A549 (cell line): ENCODE measurements around the gene CFAP91. TPM values are rescaled to one million over a fixed set of nuclear protein-coding genes. Genes with fewer than 3 reads are reported as not detected.

Source experiments
- ATAC-seq, 2 experiments: fragments of 200-7000 bp in 1 of 2; fragments of >200 bp in 1 of 2; cut with Nextera tagmentation in 1 of 2; cut with Tn5 transposase in 1 of 2; 3 replicates each; pipeline versions ENCODE4 v1.8.0 to v1.9.1; 2018 to 2020; ENCODE audit warnings: mild to moderate bottlenecking in 1 of 2, moderate library complexity in 1 of 2
- CTCF ChIA-PET: fragments of 300-600 bp; sonication (Branson Sonifier 250); formaldehyde crosslinking; extraction: SDS; loops from one replicate; lab custom pipeline; 2021; ENCODE audit warnings: antibody characterized with exemption, inconsistent platforms; lab: Yijun Ruan, JAX
- POLR2A ChIA-PET: fragments of 350-600 bp; formaldehyde crosslinking; extraction: SDS; loops from one replicate; lab custom pipeline; 2021; ENCODE audit warnings: antibody characterized with exemption, inconsistent platforms; lab: Yijun Ruan, JAX
- DNase-seq, 2 experiments: peaks; one replicate each; pipeline versions ENCODE4 v3.0.0 to v3.0.0-alpha.2; 2011 to 2016; ENCODE audit warnings: low read depth in 1 of 2, low spot score in 1 of 2
- FAIRE-seq: peaks from 2 replicates; lab custom pipeline; 2011; peaks lifted over from hg19 to GRCh38; lab: Jason Lieb, UNC
- H3K27ac ChIP-seq, 2 experiments: fragments of >200 bp; sonication (Bioruptor Twin); formaldehyde crosslinking; 3 replicates each; pipeline ENCODE4 v1.5.1; 2016 to 2017
- H3K4me1 ChIP-seq: fragments of >200 bp; sonication (Bioruptor Twin); formaldehyde crosslinking; 3 replicates; pipeline ENCODE4 v1.6.1; 2016
- H3K4me2 ChIP-seq: fragments of >200 bp; sonication (Bioruptor Twin); formaldehyde crosslinking; 3 replicates; pipeline ENCODE4 v1.6.1; 2016
- H3K4me3 ChIP-seq: fragments of >200 bp; sonication (Bioruptor Twin); formaldehyde crosslinking; 3 replicates; pipeline ENCODE4 v1.5.1; 2016
- H3K9me3 ChIP-seq: fragments of >200 bp; sonication (Bioruptor Twin); formaldehyde crosslinking; 3 replicates; pipeline ENCODE4 v1.6.1; 2016
- ATOH8 ChIP-seq: fragments of 250-450 bp; sonication (Bioruptor Pico); IDR thresholded peaks from 2 replicates; pipeline ENCODE4 v1.5.0; 2020; ENCODE audit warnings: low read depth, mild to moderate bottlenecking, moderate library complexity
- BHLHE40 ChIP-seq: IDR thresholded peaks from 2 replicates; pipeline ENCODE4 v1.6.1; 2012; ENCODE audit warnings: low read depth, low read length, inconsistent platforms
- CHD4 ChIP-seq: fragments of 200-600 bp; sonication (generic); IDR thresholded peaks from 2 replicates; pipeline ENCODE4 v1.6.1; 2016; ENCODE audit warnings: antibody characterized with exemption, mild to moderate bottlenecking, borderline replicate concordance
- ELK1 ChIP-seq: fragments of 150-350 bp; IDR thresholded peaks from 2 replicates; pipeline ENCODE4 v1.6.1; 2014; ENCODE audit warnings: low read depth, mild to moderate bottlenecking, low read length
- ESRRA ChIP-seq: fragments of 150-350 bp; IDR thresholded peaks from 2 replicates; pipeline ENCODE4 v1.6.1; 2014; ENCODE audit warnings: mild to moderate bottlenecking, low read length, borderline replicate concordance
- FOSL2 ChIP-seq, 2 experiments: fragments of 450-650 bp in 1 of 2; fragments of >200 bp in 1 of 2; sonication (Bioruptor Twin) in 1 of 2; formaldehyde crosslinking; IDR thresholded peaks; 2 replicates each; pipeline versions ENCODE4 v1.5.0 to v1.6.1; 2016 to 2020; ENCODE audit warnings: mild to moderate bottlenecking in 1 of 2, moderate library complexity in 1 of 2
- GATA3 ChIP-seq: IDR thresholded peaks from 2 replicates; pipeline ENCODE4 v1.6.1; 2012; ENCODE audit warnings: borderline replicate concordance
- HES2 ChIP-seq: fragments of >200 bp; sonication (Bioruptor Twin); formaldehyde crosslinking; IDR thresholded peaks from 2 replicates; pipeline ENCODE4 v1.6.1; 2016
- KDM1A ChIP-seq: fragments of 200-600 bp; sonication (generic); IDR thresholded peaks from 2 replicates; pipeline ENCODE4 v1.6.1; 2016; ENCODE audit warnings: low read depth, mild to moderate bottlenecking
- MAZ ChIP-seq: fragments of 150-350 bp; IDR thresholded peaks from 2 replicates; pipeline ENCODE4 v1.6.1; 2014; ENCODE audit warnings: antibody characterized with exemption, low read depth, low read length, borderline replicate concordance
- MYC ChIP-seq: IDR thresholded peaks from 2 replicates; pipeline ENCODE4 v1.6.1; 2012; ENCODE audit warnings: mild to moderate bottlenecking, inconsistent platforms, low read length, improper control_type of control experiment, borderline replicate concordance
- NFE2L2 ChIP-seq: fragments of 150-350 bp; conservative IDR thresholded peaks from 2 replicates; pipeline ENCODE4 v1.6.1; 2014; ENCODE audit warnings: low read length
- POLR2A ChIP-seq: IDR thresholded peaks from 2 replicates; pipeline ENCODE4 v1.6.1; 2012; ENCODE audit warnings: mild to moderate bottlenecking, low read length
- RARB ChIP-seq: fragments of 250-450 bp; sonication (Bioruptor Pico); IDR thresholded peaks from 2 replicates; pipeline ENCODE4 v1.8.0; 2021; ENCODE audit warnings: mild to moderate bottlenecking, moderate library complexity
- RCOR1 ChIP-seq: fragments of 150-350 bp; IDR thresholded peaks from 2 replicates; pipeline ENCODE4 v1.6.1; 2014; ENCODE audit warnings: antibody characterized with exemption, low read length, low read depth
- RFX5 ChIP-seq: fragments of 450-650 bp; IDR thresholded peaks from 2 replicates; pipeline ENCODE4 v1.7.1; 2014; ENCODE audit warnings: antibody characterized with exemption, mild to moderate bottlenecking, moderate library complexity
- RNF2 ChIP-seq: fragments of 200-600 bp; sonication (generic); IDR thresholded peaks from 2 replicates; pipeline ENCODE4 v1.6.1; 2016; ENCODE audit warnings: low read depth, mild to moderate bottlenecking, antibody characterized with exemption, moderate library complexity, borderline replicate concordance
- TFCP2L1 ChIP-seq: fragments of 250-450 bp; sonication (Bioruptor Pico); IDR thresholded peaks from 2 replicates; pipeline ENCODE4 v1.5.0; 2021; ENCODE audit warnings: mild to moderate bottlenecking
- ZNF302 ChIP-seq: fragments of 250-450 bp; sonication (Bioruptor Pico); IDR thresholded peaks from 2 replicates; pipeline ENCODE4 v1.9.0; 2021; ENCODE audit warnings: inconsistent platforms, mild to moderate bottlenecking, moderate library complexity
- WGBS: methylation state at CpG from one replicate; pipeline ENCODE4 v1.1.6; 2017; ENCODE audit errors: missing lambda C conversion rate; 5-methylcytosine and 5-hydroxymethylcytosine counted together
- polyA plus RNA-seq, 4 experiments: library from polyadenylated mRNA; depleted of rRNA in 3 of 4; stranded (reverse); fragments of >200 nt; fragmentation: RNase III in 1 of 4; extraction: RNeasy Plus Mini Kit Qiagen cat#74134 plus additional on column Dnase treatment in 1 of 4; gene quantifications; 2 replicates in 3 of 4; 3 replicates in 1 of 4; pipeline ENCODE4 v1.2.3, GENCODE V29; 2011 to 2017

CFAP91 gene
- polyA plus RNA-seq, 2 of the 4 experiments (the other 2 are of a cell fraction), result 0.41 to 1.1 TPM

GRCh38 chr3:119665954-119666559, 36.8 kb upstream of the CFAP91 start:
- H3K27ac ChIP-seq, result no peak overlapping the region

GRCh38 chr3:119669906-119670570, 32.8 kb upstream of the CFAP91 start:
- 93% methylated on average over 5 of the region's 5 CpGs for WGBS
- no peak for DNase-seq
- CTCF ChIA-PET, result no interaction called here

More at GRCh38 chr3:119665954-119666559, 36.8 kb upstream of the CFAP91 start:
- POLR2A ChIA-PET, result no interaction called here
- TF ChIP-seq RNF2 (no peak), ESRRA (no peak), RARB (CRISPR knock-in tag) (no peak)
- FAIRE-seq (no peak), DNase-seq (no peak), ATAC-seq (no peak)
- peaks cover 14% of the 10 kb centered on the region for H3K4me1 ChIP-seq
- H3K4me3 ChIP-seq, result no peak overlapping the region
- CTCF ChIA-PET, result interaction anchor here (0.6 to 1.3 kb wide), 3 partner anchors 43 to 77 kb away, joined by 3 to 6 read pairs (median 3); no protein-coding TSS in a partner anchor
- H3K9me3 ChIP-seq, result no peaks in the 10 kb centered on the region
- no peak overlapping the region for H3K4me2 ChIP-seq
- WGBS, result 94% methylated on average over 6 of the region's 6 CpGs

GRCh38 chr3:119672776-119673175, 30.0 kb upstream of the CFAP91 start:
- CTCF ChIA-PET, result interaction anchor here (1.0 to 3.0 kb wide), 4 partner anchors 8 to 788 kb away, joined by 3 to 10 read pairs (median 5); no protein-coding TSS in a partner anchor
- POLR2A ChIA-PET, result no interaction called here

More at GRCh38 chr3:119669906-119670570, 32.8 kb upstream of the CFAP91 start:
- Histone ChIP-seq H3K9me3 (no peaks in the 10 kb centered on the region), H3K27ac (no peak overlapping the region), H3K4me2 (no peak overlapping the region), H3K4me3 (no peak overlapping the region), H3K4me1 (0 out of 3 replicates have a peak, but pooled peaks cover 6% of the 10 kb centered on the region)
- POLR2A ChIA-PET, result no interaction called here
- ATAC-seq, result no peak
- no peak for FAIRE-seq
- no peak for TF ChIP-seq POLR2A
- no peak for TF ChIP-seq FOSL2 (IDR thresholded peaks at IDR 0.05)
- no peak for TF ChIP-seq FOSL2 (CRISPR knock-in tag; IDR thresholded peaks at IDR 0.05)
- no peak for TF ChIP-seq RCOR1
- no peak for TF ChIP-seq ZNF302 (CRISPR knock-in tag)
- TF ChIP-seq CHD4, result no peak
- TF ChIP-seq TFCP2L1 (CRISPR knock-in tag), result no peak
- no peak for TF ChIP-seq MAZ
- no peak for TF ChIP-seq ELK1

GRCh38 chr3:119673875-119674274, 28.9 kb upstream of the CFAP91 start:
- ChIA-PET CTCF (interaction anchor here (1.0 to 3.0 kb wide), 3 partner anchors 7 to 789 kb away, joined by 3 to 10 read pairs (median 6); no protein-coding TSS in a partner anchor), POLR2A (no interaction called here)
- Histone ChIP-seq H3K9me3 (no peaks in the 10 kb centered on the region), H3K27ac (no peak overlapping the region), H3K4me3 (no peak overlapping the region), H3K4me1 (peaks cover 20% of the 10 kb centered on the region; the same call in 2 of the 3 replicates), H3K4me2 (no peak overlapping the region)
- 94% methylated on average over 9 of the region's 18 CpGs for WGBS
- TF ChIP-seq ATOH8 (CRISPR knock-in tag) (no peak), RFX5 (no peak), FOSL2 (IDR thresholded peaks at IDR 0.05) (no peak), FOSL2 (CRISPR knock-in tag; IDR thresholded peaks at IDR 0.05) (no peak), NFE2L2 (no peak), BHLHE40 (no peak), KDM1A (no peak), GATA3 (no peak), HES2 (no peak), MYC (no peak)
- no peak for ATAC-seq
- no peak for FAIRE-seq
- no peak for DNase-seq

More at GRCh38 chr3:119672776-119673175, 30.0 kb upstream of the CFAP91 start:
- WGBS, result 94% methylated on average over 2 of the region's 2 CpGs
- peaks cover 19% of the 10 kb centered on the region; the same call in 2 of the 3 replicates for H3K4me1 ChIP-seq
- H3K4me3 ChIP-seq, result no peak overlapping the region
- H3K4me2 ChIP-seq, result no peak overlapping the region
- no peak for DNase-seq
- no peak for FAIRE-seq
- no peak for ATAC-seq
- no peak overlapping the region for H3K27ac ChIP-seq
- TF ChIP-seq GATA3 (no peak), FOSL2 (IDR thresholded peaks at IDR 0.05) (no peak), FOSL2 (CRISPR knock-in tag; IDR thresholded peaks at IDR 0.05) (no peak)
- no peaks in the 10 kb centered on the region for H3K9me3 ChIP-seq
